HEK293 (cell line): ENCODE data around the gene FRMD4B.

Experiments used
- CTCF ChIP-seq: fragments of 450-650 bp; formaldehyde crosslinking; IDR thresholded peaks from 2 replicates; pipeline ENCODE4 v1.5.1; 2016; ENCODE audit warnings: missing biosample characterization, missing genetic modification characterization
- ELK4 ChIP-seq: IDR thresholded peaks from 2 replicates; pipeline ENCODE4 v1.6.1; 2011; ENCODE audit warnings: mild to moderate bottlenecking, low read depth, low read length, borderline replicate concordance
- MZF1 ChIP-seq: fragments of 450-650 bp; formaldehyde crosslinking; IDR thresholded peaks from 2 replicates; pipeline ENCODE4 v1.5.1; 2017; ENCODE audit warnings: missing biosample characterization, missing genetic modification characterization, borderline replicate concordance
- TSHZ1 ChIP-seq: fragments of 450-650 bp; formaldehyde crosslinking; IDR thresholded peaks from 2 replicates; pipeline ENCODE4 v1.5.1; 2016; ENCODE audit warnings: missing biosample characterization, missing genetic modification characterization, borderline replicate concordance
- YY1 ChIP-seq: fragments of 450-650 bp; formaldehyde crosslinking; IDR thresholded peaks from 2 replicates; pipeline ENCODE4 v1.5.1; 2018; ENCODE audit warnings: missing biosample characterization, missing genetic modification characterization
- ZBTB6 ChIP-seq: fragments of 450-650 bp; formaldehyde crosslinking; IDR thresholded peaks from 2 replicates; pipeline ENCODE4 v1.5.1; 2017; ENCODE audit warnings: missing biosample characterization, missing genetic modification characterization
- ZNF214 ChIP-seq: fragments of 450-650 bp; formaldehyde crosslinking; IDR thresholded peaks from 2 replicates; pipeline ENCODE4 v1.5.1; 2017; ENCODE audit warnings: missing biosample characterization, mild to moderate bottlenecking, missing genetic modification characterization, borderline replicate concordance
- ZNF274 ChIP-seq, 2 experiments: fragments of 200-500 bp in 1 of 2; fragments of 450-650 bp in 1 of 2; sonication (Bioruptor generic) in 1 of 2; formaldehyde crosslinking in 1 of 2; IDR thresholded peaks; 2 replicates each; pipeline versions ENCODE4 v1.5.1 to v1.6.1; 2014 to 2016; ENCODE audit warnings: borderline replicate concordance in 1 of 2, inconsistent platforms in 1 of 2, low read length in 1 of 2, missing biosample characterization in 1 of 2, missing genetic modification characterization in 1 of 2
- ZNF350 ChIP-seq: fragments of 450-650 bp; formaldehyde crosslinking; IDR thresholded peaks from 2 replicates; pipeline ENCODE4 v1.5.0; 2017; ENCODE audit warnings: missing biosample characterization, mild to moderate bottlenecking, missing genetic modification characterization
- ZNF571 ChIP-seq: fragments of 450-650 bp; formaldehyde crosslinking; IDR thresholded peaks from 2 replicates; pipeline ENCODE4 v1.5.0; 2017; ENCODE audit warnings: missing biosample characterization, missing genetic modification characterization

- TF ChIP-seq ELK4 = no peak
- no peak for TF ChIP-seq CTCF (tag by site-specific recombination)
- no peak for TF ChIP-seq MZF1 (tag by site-specific recombination)
- TF ChIP-seq ZNF214 (tag by site-specific recombination) = no peak
- no peak for TF ChIP-seq ZNF350 (tag by site-specific recombination)
- no peak for TF ChIP-seq YY1 (tag by site-specific recombination)
- TF ChIP-seq ZBTB6 = no peak
- TF ChIP-seq TSHZ1 (tag by site-specific recombination) = no peak
- TF ChIP-seq ZNF274 (IDR thresholded peaks at IDR 0.05; ENCODE audit: low read length) = no peak
- no peak for TF ChIP-seq ZNF274 (tag by site-specific recombination; IDR thresholded peaks at IDR 0.05; ENCODE audit: borderline replicate concordance)
- no peak for TF ChIP-seq ZNF571 (tag by site-specific recombination)
Observed at GRCh38 chr3:69407908-69408307, 22.0 kb upstream of the FRMD4B start.
